T follicular helper cell (primary cell): ENCODE results near the gene GPR151.

Experiments
- DNase-seq: peaks from one replicate; pipeline ENCODE4 v3.0.0-alpha.2; 2020; ENCODE audit warnings: low read depth

Gene GPR151

GRCh38 chr5:146520731-146521130, 4.7 kb upstream of the GPR151 start:
- DNase-seq: no peak

- no peak for DNase-seq
Measured at GRCh38 chr5:146519554-146519953, 3.6 kb upstream of the GPR151 start.

GRCh38 chr5:146515473-146516150, 378 bp downstream of the GPR151 start:
- DNase-seq: no peak

GRCh38 chr5:146514575-146514974, 1.4 kb downstream of the GPR151 start:
- DNase-seq: no peak

- DNase-seq: no peak
Measured at GRCh38 chr5:146513462-146513861, 2.5 kb downstream of the GPR151 start.

GRCh38 chr5:146510559-146511125, 5.3 kb downstream of the GPR151 start:
- no peak for DNase-seq

- no peak for DNase-seq
Measured at GRCh38 chr5:146507428-146507827, 8.6 kb downstream of the GPR151 start.

- DNase-seq: no peak
Measured at GRCh38 chr5:146499680-146500079, 16.3 kb downstream of the GPR151 start.

- DNase-seq: no peak
Measured at GRCh38 chr5:146494656-146495055, 21.3 kb downstream of the GPR151 start.

GRCh38 chr5:146490089-146490843, 25.7 kb downstream of the GPR151 start:
- DNase-seq: no peak

- DNase-seq: no peak
Measured at GRCh38 chr5:146484714-146485391, 31.1 kb downstream of the GPR151 start.

- DNase-seq: no peak
Measured at GRCh38 chr5:146482775-146483174, 33.2 kb downstream of the GPR151 start.

- DNase-seq: no peak
Measured at GRCh38 chr5:146475906-146476305, 40.1 kb downstream of the GPR151 start.

GRCh38 chr5:146475190-146475780, 40.7 kb downstream of the GPR151 start:
- DNase-seq: no peak

- no peak for DNase-seq
Measured at GRCh38 chr5:146474065-146474464, 41.9 kb downstream of the GPR151 start.

- DNase-seq: no peak
Measured at GRCh38 chr5:146467760-146468159, 48.2 kb downstream of the GPR151 start.

GRCh38 chr5:146466521-146467349, 49.3 kb downstream of the GPR151 start:
- no peak for DNase-seq

- no peak for DNase-seq
Measured at GRCh38 chr5:146463446-146463845, 52.5 kb downstream of the GPR151 start.
